ENCODE results near the gene CALCR. TPM values are rescaled to one million over a fixed set of nuclear protein-coding genes. Genes with fewer than 3 reads are reported as not detected.
"Not testable (repeated sequence)": the region's sequence is repeated elsewhere in the genome, so short reads cannot be mapped to it uniquely, and the experiment has no call there.

CALCR gene
- total and polyA plus RNA-seq, 8 donors, result 0.16 TPM; not detected in 7

GRCh38 chr7:93509303-93509702 lies 65.2 kb downstream of the CALCR start:
- intact Hi-C loops (cut with DNase I), result no loop called here
- H3K27ac ChIP-seq, result no peak overlapping the region
- no peak for TF ChIP-seq CTCF (IDR thresholded peaks at IDR 0.05)
- no peaks in the 10 kb centered on the region for H3K4me1 ChIP-seq
- no peaks in the 10 kb centered on the region for H3K27me3 ChIP-seq
- DNase-seq (no peak), ATAC-seq (no peak)
- no peak overlapping the region for H3K4me3 ChIP-seq
- no peaks in the 10 kb centered on the region for H3K9me3 ChIP-seq
- no peaks in the 10 kb centered on the region for H3K36me3 ChIP-seq

GRCh38 chr7:93503088-93503487 lies 71.4 kb downstream of the CALCR start:
- no peak for ATAC-seq
- DNase-seq, result no peak
- no peak for TF ChIP-seq CTCF (IDR thresholded peaks at IDR 0.05)
- intact Hi-C loops (cut with DNase I), result no loop called here
- H3K9me3 ChIP-seq, result no peaks in the 10 kb centered on the region
- H3K4me1 ChIP-seq, result no peaks in the 10 kb centered on the region
- no peaks in the 10 kb centered on the region for H3K36me3 ChIP-seq
- H3K27me3 ChIP-seq, result no peaks in the 10 kb centered on the region
- H3K27ac ChIP-seq, result no peak overlapping the region
- no peak overlapping the region for H3K4me3 ChIP-seq

- DNase-seq; H3K27me3 ChIP-seq; H3K9me3 ChIP-seq; intact Hi-C loops (cut with DNase I); H3K36me3 ChIP-seq; ATAC-seq; H3K27ac ChIP-seq; H3K4me1 ChIP-seq; H3K4me3 ChIP-seq: not testable (repeated sequence)
These were observed 82.7 kb downstream of the CALCR start for GRCh38 chr7:93491860-93492259.

GRCh38 chr7:93476491-93477344 lies 97.8 kb downstream of the CALCR start:
- Histone ChIP-seq H3K27ac (no peak overlapping the region), H3K9me3 (no peaks in the 10 kb centered on the region), H3K4me3 (no peak overlapping the region), H3K4me1 (no peaks in the 10 kb centered on the region), H3K36me3 (no peaks in the 10 kb centered on the region), H3K27me3 (no peaks in the 10 kb centered on the region)
- ATAC-seq (no peak), DNase-seq (no peak)
- no peak for TF ChIP-seq CTCF (IDR thresholded peaks at IDR 0.05)
- intact Hi-C loops (cut with DNase I), result no loop called here

- H3K27me3 ChIP-seq, result no peaks in the 10 kb centered on the region
- H3K9me3 ChIP-seq, result no peaks in the 10 kb centered on the region
- no peak overlapping the region for H3K4me3 ChIP-seq
- no peaks in the 10 kb centered on the region for H3K4me1 ChIP-seq
- intact Hi-C loops (cut with DNase I), result no loop called here
- no peak for ATAC-seq
- TF ChIP-seq CTCF (IDR thresholded peaks at IDR 0.05), result no peak
- H3K36me3 ChIP-seq, result no peaks in the 10 kb centered on the region
- no peak overlapping the region for H3K27ac ChIP-seq
- no peak for DNase-seq
These were observed 98.7 kb downstream of the CALCR start for GRCh38 chr7:93475811-93476210.

GRCh38 chr7:93471456-93471855 lies 103.1 kb downstream of the CALCR start:
- Histone ChIP-seq H3K36me3 (no peaks in the 10 kb centered on the region), H3K27ac (no peak overlapping the region), H3K4me3 (no peak overlapping the region), H3K9me3 (no peaks in the 10 kb centered on the region), H3K4me1 (no peaks in the 10 kb centered on the region), H3K27me3 (no peaks in the 10 kb centered on the region)
- no peak for DNase-seq
- no peak for TF ChIP-seq CTCF (IDR thresholded peaks at IDR 0.05)
- no peak for ATAC-seq
- intact Hi-C loops (cut with DNase I), result no loop called here
